ENCODE measurements around the gene SERPINA6. TPM values are rescaled to one million over a fixed set of nuclear protein-coding genes. Genes with fewer than 3 reads are reported as not detected.

Gene SERPINA6
- total RNA-seq, 1 experiment from 2014 or later: 4.5 TPM

DNA sequence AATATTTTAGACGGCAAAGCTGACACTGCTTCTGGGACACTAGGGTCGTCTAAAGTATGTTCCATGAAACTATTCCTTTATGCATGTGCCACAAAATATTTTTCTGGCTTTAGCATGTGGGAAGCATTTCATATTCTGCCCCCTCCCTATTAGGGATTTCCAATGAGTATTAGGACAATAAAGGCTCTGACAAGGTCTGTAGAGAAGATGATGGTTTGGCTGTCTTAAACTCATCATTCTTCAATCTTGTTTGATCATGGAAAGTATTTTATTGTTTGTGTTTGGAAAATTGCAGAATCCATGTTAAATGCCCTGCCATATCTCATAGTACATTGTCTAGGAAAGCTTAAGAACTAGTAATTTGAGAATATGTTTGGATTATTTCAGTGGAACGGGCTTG lies 42.5 kb upstream of the SERPINA6 start:
- no peak for DNase-seq
- peaks cover 6% of the 10 kb centered on the region for H3K4me1 Mint-ChIP-seq (ENCODE audit: low read depth, unreplicated experiment)
- CTCF ChIA-PET: no interaction called here
- H3K4me3 Mint-ChIP-seq (ENCODE audit: low read depth, unreplicated experiment): no peak overlapping the region
- no peaks in the 10 kb centered on the region for H3K36me3 Mint-ChIP-seq (ENCODE audit: insufficient read depth, unreplicated experiment)
- H3K27me3 Mint-ChIP-seq (ENCODE audit: unreplicated experiment): no peaks in the 10 kb centered on the region
- TF ChIP-seq, protein P1, sequence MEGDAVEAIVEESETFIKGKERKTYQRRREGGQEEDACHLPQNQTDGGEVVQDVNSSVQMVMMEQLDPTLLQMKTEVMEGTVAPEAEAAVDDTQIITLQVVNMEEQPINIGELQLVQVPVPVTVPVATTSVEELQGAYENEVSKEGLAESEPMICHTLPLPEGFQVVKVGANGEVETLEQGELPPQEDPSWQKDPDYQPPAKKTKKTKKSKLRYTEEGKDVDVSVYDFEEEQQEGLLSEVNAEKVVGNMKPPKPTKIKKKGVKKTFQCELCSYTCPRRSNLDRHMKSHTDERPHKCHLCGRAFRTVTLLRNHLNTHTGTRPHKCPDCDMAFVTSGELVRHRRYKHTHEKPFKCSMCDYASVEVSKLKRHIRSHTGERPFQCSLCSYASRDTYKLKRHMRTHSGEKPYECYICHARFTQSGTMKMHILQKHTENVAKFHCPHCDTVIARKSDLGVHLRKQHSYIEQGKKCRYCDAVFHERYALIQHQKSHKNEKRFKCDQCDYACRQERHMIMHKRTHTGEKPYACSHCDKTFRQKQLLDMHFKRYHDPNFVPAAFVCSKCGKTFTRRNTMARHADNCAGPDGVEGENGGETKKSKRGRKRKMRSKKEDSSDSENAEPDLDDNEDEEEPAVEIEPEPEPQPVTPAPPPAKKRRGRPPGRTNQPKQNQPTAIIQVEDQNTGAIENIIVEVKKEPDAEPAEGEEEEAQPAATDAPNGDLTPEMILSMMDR (IDR thresholded peaks at IDR 0.05; ENCODE audit: unreplicated experiment): no peak
- H3K9me3 Mint-ChIP-seq (ENCODE audit: low read depth, unreplicated experiment): no peaks in the 10 kb centered on the region
- H3K27ac Mint-ChIP-seq (ENCODE audit: unreplicated experiment): no peak overlapping the region
- intact Hi-C loops (cut with micrococcal nuclease; ENCODE audit: unreplicated experiment): no loop called here
- no TSS peak for BruUV-seq (replicated peaks)

DNA sequence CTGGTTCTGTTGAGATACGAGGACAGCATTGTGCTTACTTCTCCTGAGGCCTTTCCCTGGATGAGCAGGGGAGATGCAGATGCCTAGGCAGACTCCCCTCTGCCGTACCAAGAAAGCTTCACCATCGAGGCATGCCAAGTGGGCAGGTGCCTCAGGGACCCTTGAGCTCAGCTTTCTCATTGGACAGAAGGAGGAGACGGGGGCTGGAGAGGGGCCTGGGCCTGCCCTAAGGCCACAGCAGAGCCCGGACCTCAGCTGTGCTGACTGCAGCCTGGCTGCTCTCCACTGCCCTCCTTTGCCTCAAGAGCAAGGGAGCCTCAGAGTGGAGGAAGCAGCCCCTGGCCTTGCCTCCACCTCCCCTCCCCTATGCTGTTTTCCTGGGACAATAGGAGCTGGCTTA lies 41.8 kb upstream of the SERPINA6 start:
- no peaks in the 10 kb centered on the region for H3K9me3 Mint-ChIP-seq (ENCODE audit: low read depth, unreplicated experiment)
- peaks cover 12% of the 10 kb centered on the region for H3K4me1 Mint-ChIP-seq (ENCODE audit: low read depth, unreplicated experiment)
- DNase-seq: no peak
- CTCF ChIA-PET: no interaction called here
- no peaks in the 10 kb centered on the region for H3K36me3 Mint-ChIP-seq (ENCODE audit: insufficient read depth, unreplicated experiment)
- no TSS peak for BruUV-seq (replicated peaks)
- H3K27ac Mint-ChIP-seq (ENCODE audit: unreplicated experiment): no peak overlapping the region
- no peaks in the 10 kb centered on the region for H3K27me3 Mint-ChIP-seq (ENCODE audit: unreplicated experiment)
- intact Hi-C loops (cut with micrococcal nuclease; ENCODE audit: unreplicated experiment): no loop called here
- TF ChIP-seq, protein P1 (IDR thresholded peaks at IDR 0.05; ENCODE audit: unreplicated experiment): no peak
- no peak overlapping the region for H3K4me3 Mint-ChIP-seq (ENCODE audit: low read depth, unreplicated experiment)

DNA sequence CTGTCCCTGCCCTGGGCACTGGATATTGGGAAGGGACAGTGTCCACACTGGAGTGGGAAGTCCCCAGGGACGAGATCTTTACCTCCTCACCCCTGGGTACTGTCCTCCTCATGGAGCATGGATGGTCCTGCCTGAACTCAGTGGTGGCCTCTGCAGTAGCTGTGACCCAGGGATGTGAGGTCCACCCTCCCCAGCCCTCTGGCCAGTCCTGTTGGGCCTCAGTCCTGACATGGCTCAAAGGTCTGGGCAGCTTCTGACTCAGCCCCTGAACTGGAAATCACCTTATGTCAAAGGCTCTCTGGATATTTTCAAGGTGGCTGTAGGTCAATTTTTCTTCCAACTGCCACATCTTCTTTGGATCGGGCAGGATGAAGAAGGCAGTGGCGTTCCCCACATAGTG lies 40.9 kb upstream of the SERPINA6 start:
- H3K36me3 Mint-ChIP-seq (ENCODE audit: insufficient read depth, unreplicated experiment): no peaks in the 10 kb centered on the region
- no peak overlapping the region for H3K27ac Mint-ChIP-seq (ENCODE audit: unreplicated experiment)
- TF ChIP-seq, protein P1 (IDR thresholded peaks at IDR 0.05; ENCODE audit: unreplicated experiment): no peak
- H3K4me3 Mint-ChIP-seq (ENCODE audit: low read depth, unreplicated experiment): no peak overlapping the region
- CTCF ChIA-PET: no interaction called here
- no peaks in the 10 kb centered on the region for H3K9me3 Mint-ChIP-seq (ENCODE audit: low read depth, unreplicated experiment)
- H3K27me3 Mint-ChIP-seq (ENCODE audit: unreplicated experiment): no peaks in the 10 kb centered on the region
- peaks cover 14% of the 10 kb centered on the region for H3K4me1 Mint-ChIP-seq (ENCODE audit: low read depth, unreplicated experiment)
- intact Hi-C loops (cut with micrococcal nuclease; ENCODE audit: unreplicated experiment): no loop called here
- no TSS peak for BruUV-seq (replicated peaks)
- no peak for DNase-seq

DNA sequence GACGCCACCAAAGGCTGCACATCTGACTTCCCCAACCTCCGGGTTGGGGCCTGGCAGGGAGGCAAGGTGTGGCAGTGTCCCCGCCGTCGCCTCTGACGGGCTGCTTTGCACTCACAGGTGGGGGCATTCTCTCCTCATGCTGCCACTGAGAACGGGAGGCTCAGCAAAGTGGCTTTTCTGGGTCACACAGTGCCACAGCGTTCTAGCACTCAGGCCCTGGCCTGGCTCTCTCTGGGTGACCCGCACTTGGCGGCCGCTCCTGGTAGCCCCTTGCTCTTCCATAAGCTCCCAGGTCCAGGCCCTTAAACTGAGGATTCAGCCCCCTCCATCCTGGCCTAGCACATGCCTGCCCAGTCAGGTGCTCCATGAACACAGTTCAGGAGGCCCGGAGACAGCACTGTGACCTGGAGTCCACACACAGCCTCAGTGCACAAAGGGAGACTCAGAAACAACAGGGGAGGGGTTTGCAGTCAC lies 40.1 kb upstream of the SERPINA6 start:
- H3K4me1 Mint-ChIP-seq (ENCODE audit: low read depth, unreplicated experiment): peaks cover 14% of the 10 kb centered on the region
- CTCF ChIA-PET: no interaction called here
- H3K27me3 Mint-ChIP-seq (ENCODE audit: unreplicated experiment): no peaks in the 10 kb centered on the region
- no peaks in the 10 kb centered on the region for H3K36me3 Mint-ChIP-seq (ENCODE audit: insufficient read depth, unreplicated experiment)
- TF ChIP-seq, protein P1 (IDR thresholded peaks at IDR 0.05; ENCODE audit: unreplicated experiment): no peak
- H3K4me3 Mint-ChIP-seq (ENCODE audit: low read depth, unreplicated experiment): no peak overlapping the region
- DNase-seq: no peak
- no peaks in the 10 kb centered on the region for H3K9me3 Mint-ChIP-seq (ENCODE audit: low read depth, unreplicated experiment)
- intact Hi-C loops (cut with micrococcal nuclease; ENCODE audit: unreplicated experiment): no loop called here
- H3K27ac Mint-ChIP-seq (ENCODE audit: unreplicated experiment): no peak overlapping the region
- no TSS peak for BruUV-seq (replicated peaks)

All from Calu3 (cell line).